ENCODE results near the gene KCNQ1.
A peak's percentile ranks its signal among the peaks of the same experiment; 100 is the strongest.

Gene KCNQ1

DNA sequence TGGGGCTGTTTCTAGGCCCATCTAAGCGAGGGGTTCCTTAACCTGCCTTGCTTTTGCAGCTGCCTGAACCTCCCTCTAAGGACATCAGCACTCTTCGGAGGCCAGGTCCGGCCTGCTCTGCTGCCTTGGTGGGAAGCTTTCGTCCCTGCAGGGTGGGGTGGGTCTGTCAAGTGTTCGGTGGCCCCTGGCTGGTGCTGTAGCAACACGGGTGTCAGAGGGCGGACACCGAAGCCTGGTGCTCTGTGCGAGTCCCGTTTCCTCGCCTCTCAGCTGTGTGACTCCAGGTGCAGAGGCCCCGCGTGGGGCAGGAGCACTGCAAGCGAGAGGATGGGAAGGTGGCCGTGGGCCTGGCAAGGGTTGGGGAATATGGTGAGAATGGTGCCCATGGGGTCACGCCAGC, 376.2 kb downstream of the KCNQ1 start (continued):
- TF ChIP-seq, protein P1, sequence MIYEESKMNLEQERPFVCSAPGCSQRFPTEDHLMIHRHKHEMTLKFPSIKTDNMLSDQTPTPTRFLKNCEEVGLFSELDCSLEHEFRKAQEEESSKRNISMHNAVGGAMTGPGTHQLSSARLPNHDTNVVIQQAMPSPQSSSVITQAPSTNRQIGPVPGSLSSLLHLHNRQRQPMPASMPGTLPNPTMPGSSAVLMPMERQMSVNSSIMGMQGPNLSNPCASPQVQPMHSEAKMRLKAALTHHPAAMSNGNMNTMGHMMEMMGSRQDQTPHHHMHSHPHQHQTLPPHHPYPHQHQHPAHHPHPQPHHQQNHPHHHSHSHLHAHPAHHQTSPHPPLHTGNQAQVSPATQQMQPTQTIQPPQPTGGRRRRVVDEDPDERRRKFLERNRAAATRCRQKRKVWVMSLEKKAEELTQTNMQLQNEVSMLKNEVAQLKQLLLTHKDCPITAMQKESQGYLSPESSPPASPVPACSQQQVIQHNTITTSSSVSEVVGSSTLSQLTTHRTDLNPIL (CRISPR knock-in tag; IDR thresholded peaks at IDR 0.05; ENCODE audit: low read depth) = no peak
- no peak for TF ChIP-seq PPARA (CRISPR knock-in tag; IDR thresholded peaks at IDR 0.05; ENCODE audit: borderline replicate concordance)
- no peak for TF ChIP-seq RARB (CRISPR knock-in tag; IDR thresholded peaks at IDR 0.05)
- TF ChIP-seq ARNTL (CRISPR knock-in tag; IDR thresholded peaks at IDR 0.05; ENCODE audit: borderline replicate concordance, low read depth) = no peak
- no peak for TF ChIP-seq ZFP30 (CRISPR knock-in tag; IDR thresholded peaks at IDR 0.05)
- no peak for TF ChIP-seq CSDC2 (CRISPR knock-in tag; IDR thresholded peaks at IDR 0.05)
- TF ChIP-seq ISL1 (CRISPR knock-in tag; IDR thresholded peaks at IDR 0.05) = no peak
- TF ChIP-seq TCF4 (CRISPR knock-in tag; IDR thresholded peaks at IDR 0.05; ENCODE audit: borderline replicate concordance) = no peak
- TF ChIP-seq ZNF565 (CRISPR knock-in tag; conservative IDR thresholded peaks at IDR 0.05; ENCODE audit: low read depth) = no peak
- no peak for TF ChIP-seq ZFP3 (CRISPR knock-in tag; IDR thresholded peaks at IDR 0.05)

GRCh38 chr11:2821891-2822290, 377.1 kb downstream of the KCNQ1 start:
- no peak for ATAC-seq

GRCh38 chr11:2824851-2825250, 380.0 kb downstream of the KCNQ1 start:
- no peak for ATAC-seq
- TF ChIP-seq ZNF70 (CRISPR knock-in tag; IDR thresholded peaks at IDR 0.05) (no peak), BACH2 (CRISPR knock-in tag; IDR thresholded peaks at IDR 0.05; ENCODE audit: borderline replicate concordance) (no peak), POU6F1 (CRISPR knock-in tag; IDR thresholded peaks at IDR 0.05; ENCODE audit: borderline replicate concordance, low read depth) (no peak), ESRRG (CRISPR knock-in tag; IDR thresholded peaks at IDR 0.05) (no peak), ISL1 (CRISPR knock-in tag; IDR thresholded peaks at IDR 0.05) (no peak), ZFP3 (CRISPR knock-in tag; IDR thresholded peaks at IDR 0.05) (no peak), ARNTL (CRISPR knock-in tag; IDR thresholded peaks at IDR 0.05; ENCODE audit: borderline replicate concordance, low read depth) (no peak), OSR1 (CRISPR knock-in tag; IDR thresholded peaks at IDR 0.05) (no peak)
- TF ChIP-seq, protein P2, sequence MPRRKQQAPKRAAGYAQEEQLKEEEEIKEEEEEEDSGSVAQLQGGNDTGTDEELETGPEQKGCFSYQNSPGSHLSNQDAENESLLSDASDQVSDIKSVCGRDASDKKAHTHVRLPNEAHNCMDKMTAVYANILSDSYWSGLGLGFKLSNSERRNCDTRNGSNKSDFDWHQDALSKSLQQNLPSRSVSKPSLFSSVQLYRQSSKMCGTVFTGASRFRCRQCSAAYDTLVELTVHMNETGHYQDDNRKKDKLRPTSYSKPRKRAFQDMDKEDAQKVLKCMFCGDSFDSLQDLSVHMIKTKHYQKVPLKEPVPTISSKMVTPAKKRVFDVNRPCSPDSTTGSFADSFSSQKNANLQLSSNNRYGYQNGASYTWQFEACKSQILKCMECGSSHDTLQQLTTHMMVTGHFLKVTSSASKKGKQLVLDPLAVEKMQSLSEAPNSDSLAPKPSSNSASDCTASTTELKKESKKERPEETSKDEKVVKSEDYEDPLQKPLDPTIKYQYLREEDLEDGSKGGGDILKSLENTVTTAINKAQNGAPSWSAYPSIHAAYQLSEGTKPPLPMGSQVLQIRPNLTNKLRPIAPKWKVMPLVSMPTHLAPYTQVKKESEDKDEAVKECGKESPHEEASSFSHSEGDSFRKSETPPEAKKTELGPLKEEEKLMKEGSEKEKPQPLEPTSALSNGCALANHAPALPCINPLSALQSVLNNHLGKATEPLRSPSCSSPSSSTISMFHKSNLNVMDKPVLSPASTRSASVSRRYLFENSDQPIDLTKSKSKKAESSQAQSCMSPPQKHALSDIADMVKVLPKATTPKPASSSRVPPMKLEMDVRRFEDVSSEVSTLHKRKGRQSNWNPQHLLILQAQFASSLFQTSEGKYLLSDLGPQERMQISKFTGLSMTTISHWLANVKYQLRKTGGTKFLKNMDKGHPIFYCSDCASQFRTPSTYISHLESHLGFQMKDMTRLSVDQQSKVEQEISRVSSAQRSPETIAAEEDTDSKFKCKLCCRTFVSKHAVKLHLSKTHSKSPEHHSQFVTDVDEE (CRISPR knock-in tag; IDR thresholded peaks at IDR 0.05) = no peak

More at GRCh38 chr11:2821891-2822290, 377.1 kb downstream of the KCNQ1 start:
- TF ChIP-seq, protein P3, sequence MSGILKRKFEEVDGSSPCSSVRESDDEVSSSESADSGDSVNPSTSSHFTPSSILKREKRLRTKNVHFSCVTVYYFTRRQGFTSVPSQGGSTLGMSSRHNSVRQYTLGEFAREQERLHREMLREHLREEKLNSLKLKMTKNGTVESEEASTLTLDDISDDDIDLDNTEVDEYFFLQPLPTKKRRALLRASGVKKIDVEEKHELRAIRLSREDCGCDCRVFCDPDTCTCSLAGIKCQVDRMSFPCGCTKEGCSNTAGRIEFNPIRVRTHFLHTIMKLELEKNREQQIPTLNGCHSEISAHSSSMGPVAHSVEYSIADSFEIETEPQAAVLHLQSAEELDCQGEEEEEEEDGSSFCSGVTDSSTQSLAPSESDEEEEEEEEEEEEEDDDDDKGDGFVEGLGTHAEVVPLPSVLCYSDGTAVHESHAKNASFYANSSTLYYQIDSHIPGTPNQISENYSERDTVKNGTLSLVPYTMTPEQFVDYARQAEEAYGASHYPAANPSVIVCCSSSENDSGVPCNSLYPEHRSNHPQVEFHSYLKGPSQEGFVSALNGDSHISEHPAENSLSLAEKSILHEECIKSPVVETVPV (CRISPR knock-in tag; IDR thresholded peaks at IDR 0.05) = no peak
- TF ChIP-seq ZNF565 (CRISPR knock-in tag; conservative IDR thresholded peaks at IDR 0.05; ENCODE audit: low read depth) (no peak), ZFP30 (CRISPR knock-in tag; IDR thresholded peaks at IDR 0.05) (no peak), ESRRG (CRISPR knock-in tag; IDR thresholded peaks at IDR 0.05) (no peak)

- peak; percentile 33 for ATAC-seq
- TF ChIP-seq ARNTL (CRISPR knock-in tag; IDR thresholded peaks at IDR 0.05; ENCODE audit: borderline replicate concordance, low read depth) (no peak), ZC3H10 (CRISPR knock-in tag; IDR thresholded peaks at IDR 0.05) (no peak), ESRRG (CRISPR knock-in tag; IDR thresholded peaks at IDR 0.05) (no peak), OSR1 (CRISPR knock-in tag; IDR thresholded peaks at IDR 0.05) (no peak), ZNF8 (CRISPR knock-in tag; IDR thresholded peaks at IDR 0.05) (no peak), ZNF565 (CRISPR knock-in tag; conservative IDR thresholded peaks at IDR 0.05; ENCODE audit: low read depth) (no peak), CSDC2 (CRISPR knock-in tag; IDR thresholded peaks at IDR 0.05) (no peak), POU6F1 (CRISPR knock-in tag; IDR thresholded peaks at IDR 0.05; ENCODE audit: borderline replicate concordance, low read depth) (no peak), TCF4 (CRISPR knock-in tag; IDR thresholded peaks at IDR 0.05; ENCODE audit: borderline replicate concordance) (no peak), BACH2 (CRISPR knock-in tag; IDR thresholded peaks at IDR 0.05; ENCODE audit: borderline replicate concordance) (no peak), ZNF70 (CRISPR knock-in tag; IDR thresholded peaks at IDR 0.05) (no peak), SNAI2 (CRISPR knock-in tag; IDR thresholded peaks at IDR 0.05) (no peak), TOX (CRISPR knock-in tag; IDR thresholded peaks at IDR 0.05; ENCODE audit: borderline replicate concordance) (no peak)
- TF ChIP-seq, protein P2 (CRISPR knock-in tag; IDR thresholded peaks at IDR 0.05) = no peak
- TF ChIP-seq, protein P1 (CRISPR knock-in tag; IDR thresholded peaks at IDR 0.05; ENCODE audit: low read depth) = no peak
Measured at GRCh38 chr11:2825261-2825888, 380.6 kb downstream of the KCNQ1 start.

Measured in SK-N-SH treated with all-trans-retinoic acid at 6 μM for 48 hours (cell line).